ENCODE measurements around the gene C17orf113. TPM values are rescaled to one million over a fixed set of nuclear protein-coding genes. Genes with fewer than 3 reads are reported as not detected.

C17orf113 gene
- total and polyA plus RNA-seq, 2 of the 4 experiments (the other 2 are of a cell fraction): under 0.01 to 0.03 TPM

DNA sequence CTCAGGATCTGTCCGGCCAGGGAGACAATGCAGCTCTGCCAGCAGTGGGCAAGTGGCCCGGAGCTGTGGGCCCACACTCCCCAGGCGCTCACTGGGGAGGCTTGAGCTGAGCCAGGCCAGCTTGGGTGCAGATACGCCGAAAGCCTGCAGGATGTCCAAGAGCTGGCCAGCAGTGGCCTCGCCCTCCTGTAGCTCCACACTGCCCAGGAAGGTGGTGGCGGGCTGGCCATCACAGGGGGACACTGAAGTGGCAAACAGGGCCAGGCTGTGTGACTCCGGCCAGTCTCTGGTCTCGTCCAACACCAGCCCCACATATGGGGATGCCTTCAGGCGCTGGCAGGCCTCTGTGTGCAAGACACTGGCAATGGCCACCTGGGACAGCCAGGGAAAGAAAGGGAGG is 9.6 kb downstream of the C17orf113 start:
- POLR2A ChIA-PET (ENCODE audit: unreplicated experiment): no interaction called here
- no peak overlapping the region for H3K18ac ChIP-seq (ENCODE audit: low read depth, low read length)
- H3K79me1 ChIP-seq (ENCODE audit: low read depth in 1 of 2, low read length in 2 of 2): no peaks in the 10 kb centered on the region
- 70% methylated on average over 3 of the region's 10 CpGs; no CpG with 5 or more reads in 1 of the 2 experiments for WGBS, 2 experiments (ENCODE audit: extremely low coverage in 2 of 2, insufficient read length in 1 of 2)
- dilution Hi-C loops (cut with HindIII; ENCODE audit: low sequenced_read_pairs, unreplicated experiment): no loop called here
- DNase-seq (no peak), ATAC-seq (ENCODE audit: low read depth) (no peak)
- H3K27ac ChIP-seq (ENCODE audit: insufficient read depth, low read length): no peak overlapping the region
- no peak overlapping the region for H2AFZ ChIP-seq (replicated peaks; ENCODE audit: low read length, poor library complexity)
- no peaks in the 10 kb centered on the region for H3K9me3 ChIP-seq (ENCODE audit: control insufficient read depth, insufficient read depth, low read length)
- no peak overlapping the region for H2AK5ac ChIP-seq (ENCODE audit: low read depth, low read length)
- no TSS peak for BruUV-seq (replicated peaks)
- no peaks in the 10 kb centered on the region for H3K9me1 ChIP-seq (ENCODE audit: insufficient read depth, low read length)
- H4K8ac ChIP-seq (ENCODE audit: low read depth in 2 of 2, low read length in 2 of 2): no peak overlapping the region
- no peak overlapping the region for H3K9ac ChIP-seq (ENCODE audit: low read depth, low read length)
- H3K14ac ChIP-seq (replicated peaks; ENCODE audit: low read depth, low read length): no peak overlapping the region
- no peaks in the 10 kb centered on the region for H3K36me3 ChIP-seq (ENCODE audit: control insufficient read depth, insufficient read depth, low read length)
- H4K5ac ChIP-seq (ENCODE audit: low read depth, low read length): no peak overlapping the region
- H2BK5ac ChIP-seq (ENCODE audit: low read depth, low read length, poor library complexity, severe bottlenecking): no peak overlapping the region
- H3K4ac ChIP-seq (ENCODE audit: low read depth, low read length): no peak overlapping the region
- H4K91ac ChIP-seq (ENCODE audit: insufficient read depth, low read depth, low read length): no peak overlapping the region
- H2AK9ac ChIP-seq (replicated peaks; ENCODE audit: low read depth, low read length, poor library complexity): no peak overlapping the region
- intact Hi-C loops (cut with micrococcal nuclease): no loop called here
- H3K4me3 ChIP-seq (ENCODE audit: insufficient read depth, low read depth, low read length): no peak overlapping the region
- no peak overlapping the region for H3K23ac ChIP-seq (ENCODE audit: low read depth, low read length)
- no peak overlapping the region for H3K4me2 ChIP-seq (ENCODE audit: low read depth, low read length)
- in situ Hi-C loops (cut with MboI; ENCODE audit: low sequenced_read_pairs): no loop called here
- H2BK20ac ChIP-seq (ENCODE audit: low read depth, low read length): no peak overlapping the region
- no peaks in the 10 kb centered on the region for H3K4me1 ChIP-seq (ENCODE audit: control insufficient read depth, insufficient read depth, low read length)
- peaks cover 36% of the 10 kb centered on the region for H3K27me3 ChIP-seq (ENCODE audit: control insufficient read depth, insufficient read depth, low read length)
- no peak overlapping the region for H2BK120ac ChIP-seq (ENCODE audit: low read depth, low read length)
- H2BK15ac ChIP-seq (ENCODE audit: low read depth, low read length): no peak overlapping the region
- H3K56ac ChIP-seq (ENCODE audit: extremely low read depth, insufficient read depth, low read length): no peak overlapping the region
- CTCF ChIA-PET: no interaction called here
- TF ChIP-seq FOS (IDR thresholded peaks at IDR 0.05; ENCODE audit: low read depth, low read length) (no peak), CEBPB (IDR thresholded peaks at IDR 0.05; ENCODE audit: low read depth, low read length) (no peak), CHD1 (IDR thresholded peaks at IDR 0.05; ENCODE audit: low read depth, low read length) (no peak), MAFK (IDR thresholded peaks at IDR 0.05; ENCODE audit: low read depth, low read length) (no peak), NFE2L2 (IDR thresholded peaks at IDR 0.05; ENCODE audit: low read depth, low read length) (no peak), SMC3 (IDR thresholded peaks at IDR 0.05; ENCODE audit: low read depth, low read length) (no peak)
- TF ChIP-seq, protein P1, sequence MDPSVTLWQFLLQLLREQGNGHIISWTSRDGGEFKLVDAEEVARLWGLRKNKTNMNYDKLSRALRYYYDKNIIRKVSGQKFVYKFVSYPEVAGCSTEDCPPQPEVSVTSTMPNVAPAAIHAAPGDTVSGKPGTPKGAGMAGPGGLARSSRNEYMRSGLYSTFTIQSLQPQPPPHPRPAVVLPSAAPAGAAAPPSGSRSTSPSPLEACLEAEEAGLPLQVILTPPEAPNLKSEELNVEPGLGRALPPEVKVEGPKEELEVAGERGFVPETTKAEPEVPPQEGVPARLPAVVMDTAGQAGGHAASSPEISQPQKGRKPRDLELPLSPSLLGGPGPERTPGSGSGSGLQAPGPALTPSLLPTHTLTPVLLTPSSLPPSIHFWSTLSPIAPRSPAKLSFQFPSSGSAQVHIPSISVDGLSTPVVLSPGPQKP (IDR thresholded peaks at IDR 0.05; ENCODE audit: borderline replicate concordance, low read depth, low read length): no peak
- H4K20me1 ChIP-seq (ENCODE audit: insufficient read depth, low read length): no peaks in the 10 kb centered on the region

Measured in IMR-90 (cell line).